ENCODE data around the gene ZNF316. TPM values are rescaled to one million over a fixed set of nuclear protein-coding genes. Genes with fewer than 3 reads are reported as not detected.

The ZNF316 gene
- total and polyA plus RNA-seq, 10 of the 15 experiments (the other 5 are each of a cell fraction or from before 2014, with no cell fraction given): 0.03 to 28.9 (median 5.7) TPM

DNA sequence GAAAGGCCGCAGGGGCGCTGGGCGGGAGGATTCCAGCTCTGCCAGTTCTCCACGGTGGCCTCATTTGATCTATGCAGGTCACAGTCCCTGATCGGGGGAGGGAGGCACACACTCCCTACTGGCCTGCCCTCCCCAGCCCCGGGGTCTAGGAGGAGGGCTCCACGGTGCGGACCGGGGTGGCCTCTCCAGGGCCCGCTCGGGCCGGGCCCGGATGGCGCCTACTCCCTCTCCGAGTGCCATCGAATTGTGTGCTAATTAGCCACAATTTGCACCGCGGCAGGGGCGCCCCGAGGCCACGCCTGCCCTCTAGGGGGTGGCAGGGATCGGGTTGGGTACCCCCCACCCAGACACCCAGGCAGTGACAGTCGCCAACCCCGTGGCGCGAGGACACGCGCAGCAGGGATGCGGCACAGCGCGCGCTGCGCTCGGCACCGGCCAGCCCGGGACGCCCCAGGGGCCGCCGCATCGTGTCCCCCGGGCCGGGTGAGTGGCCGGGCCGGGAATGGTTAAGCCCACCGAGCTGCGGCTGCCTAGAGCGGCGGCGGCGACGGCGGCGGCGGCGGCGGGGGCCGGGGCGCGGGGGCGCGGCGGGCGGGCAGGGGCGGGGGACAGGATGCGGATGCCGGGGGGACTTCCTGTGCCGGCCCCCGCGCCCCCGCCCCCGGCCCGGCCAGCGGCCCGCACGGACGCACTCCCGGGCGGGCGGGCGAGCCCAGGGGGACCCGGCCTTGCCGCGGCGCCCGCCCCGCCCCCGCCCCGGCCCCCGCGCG is 22.0 kb upstream of the ZNF316 start, which contains the start of gene ZNF853:
ZNF853 (plus strand) TSS at position 658 of the 770 bp plus-strand sequence. CDS start 565 bp downstream, outside the sequence.
- in situ Hi-C loops (cut with MboI) (no loop called here), intact Hi-C loops (cut with micrococcal nuclease; ENCODE audit: unreplicated experiment) (no loop called here)
- no peaks in the 10 kb centered on the region for H3K36me3 ChIP-seq (ENCODE audit: control insufficient read depth in 2 of 2, insufficient read depth in 2 of 2, low read length in 1 of 2)
- POLR2A ChIA-PET: no interaction called here
- H3K27me3 ChIP-seq (replicated peaks in 1 of 2; ENCODE audit: control insufficient read depth in 2 of 2, insufficient read depth in 2 of 2, low read length in 1 of 2): peaks cover 0 to 10% of the 10 kb centered on the region in 2 experiments; a peak in 3 of 4 replicates
- TF ChIP-seq JUNB (IDR thresholded peaks at IDR 0.05) (no peak), LARP7 (IDR thresholded peaks at IDR 0.05) (peak; percentile 51; the same call in 1 of the 2 replicates), HDGF (IDR thresholded peaks at IDR 0.05) (no peak), SUZ12 (IDR thresholded peaks at IDR 0.05; ENCODE audit: unreplicated experiment) (peak; percentile 49), HDAC6 (IDR thresholded peaks at IDR 0.05; ENCODE audit: unreplicated experiment) (peak; percentile 86), NR2F1 (conservative IDR thresholded peaks at IDR 0.05) (no peak)
- TF ChIP-seq, protein P1, sequence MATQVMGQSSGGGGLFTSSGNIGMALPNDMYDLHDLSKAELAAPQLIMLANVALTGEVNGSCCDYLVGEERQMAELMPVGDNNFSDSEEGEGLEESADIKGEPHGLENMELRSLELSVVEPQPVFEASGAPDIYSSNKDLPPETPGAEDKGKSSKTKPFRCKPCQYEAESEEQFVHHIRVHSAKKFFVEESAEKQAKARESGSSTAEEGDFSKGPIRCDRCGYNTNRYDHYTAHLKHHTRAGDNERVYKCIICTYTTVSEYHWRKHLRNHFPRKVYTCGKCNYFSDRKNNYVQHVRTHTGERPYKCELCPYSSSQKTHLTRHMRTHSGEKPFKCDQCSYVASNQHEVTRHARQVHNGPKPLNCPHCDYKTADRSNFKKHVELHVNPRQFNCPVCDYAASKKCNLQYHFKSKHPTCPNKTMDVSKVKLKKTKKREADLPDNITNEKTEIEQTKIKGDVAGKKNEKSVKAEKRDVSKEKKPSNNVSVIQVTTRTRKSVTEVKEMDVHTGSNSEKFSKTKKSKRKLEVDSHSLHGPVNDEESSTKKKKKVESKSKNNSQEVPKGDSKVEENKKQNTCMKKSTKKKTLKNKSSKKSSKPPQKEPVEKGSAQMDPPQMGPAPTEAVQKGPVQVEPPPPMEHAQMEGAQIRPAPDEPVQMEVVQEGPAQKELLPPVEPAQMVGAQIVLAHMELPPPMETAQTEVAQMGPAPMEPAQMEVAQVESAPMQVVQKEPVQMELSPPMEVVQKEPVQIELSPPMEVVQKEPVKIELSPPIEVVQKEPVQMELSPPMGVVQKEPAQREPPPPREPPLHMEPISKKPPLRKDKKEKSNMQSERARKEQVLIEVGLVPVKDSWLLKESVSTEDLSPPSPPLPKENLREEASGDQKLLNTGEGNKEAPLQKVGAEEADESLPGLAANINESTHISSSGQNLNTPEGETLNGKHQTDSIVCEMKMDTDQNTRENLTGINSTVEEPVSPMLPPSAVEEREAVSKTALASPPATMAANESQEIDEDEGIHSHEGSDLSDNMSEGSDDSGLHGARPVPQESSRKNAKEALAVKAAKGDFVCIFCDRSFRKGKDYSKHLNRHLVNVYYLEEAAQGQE (IDR thresholded peaks at IDR 0.05; ENCODE audit: low read depth, low read length): no peak
- TF ChIP-seq, protein P2, sequence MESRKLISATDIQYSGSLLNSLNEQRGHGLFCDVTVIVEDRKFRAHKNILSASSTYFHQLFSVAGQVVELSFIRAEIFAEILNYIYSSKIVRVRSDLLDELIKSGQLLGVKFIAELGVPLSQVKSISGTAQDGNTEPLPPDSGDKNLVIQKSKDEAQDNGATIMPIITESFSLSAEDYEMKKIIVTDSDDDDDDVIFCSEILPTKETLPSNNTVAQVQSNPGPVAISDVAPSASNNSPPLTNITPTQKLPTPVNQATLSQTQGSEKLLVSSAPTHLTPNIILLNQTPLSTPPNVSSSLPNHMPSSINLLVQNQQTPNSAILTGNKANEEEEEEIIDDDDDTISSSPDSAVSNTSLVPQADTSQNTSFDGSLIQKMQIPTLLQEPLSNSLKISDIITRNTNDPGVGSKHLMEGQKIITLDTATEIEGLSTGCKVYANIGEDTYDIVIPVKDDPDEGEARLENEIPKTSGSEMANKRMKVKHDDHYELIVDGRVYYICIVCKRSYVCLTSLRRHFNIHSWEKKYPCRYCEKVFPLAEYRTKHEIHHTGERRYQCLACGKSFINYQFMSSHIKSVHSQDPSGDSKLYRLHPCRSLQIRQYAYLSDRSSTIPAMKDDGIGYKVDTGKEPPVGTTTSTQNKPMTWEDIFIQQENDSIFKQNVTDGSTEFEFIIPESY (IDR thresholded peaks at IDR 0.05): no peak
- H4K20me1 ChIP-seq (ENCODE audit: control insufficient read depth, insufficient read depth): no peaks in the 10 kb centered on the region
- H3K79me2 ChIP-seq (ENCODE audit: control insufficient read depth, insufficient read depth, low read length): no peaks in the 10 kb centered on the region
- 0 out of 2 replicates have a peak within 1 kb of the TSS, but pooled peaks have one; percentile 25 for H3K4me2 ChIP-seq (ENCODE audit: control insufficient read depth, insufficient read depth)
- H3K27ac ChIP-seq (ENCODE audit: control insufficient read depth, insufficient read depth): no peak within 1 kb of the TSS
- WGBS (ENCODE audit: insufficient coverage, insufficient replicate concordance, low lambda C conversion rate, missing lambda C conversion rate): 20% methylated on average over 39 of the region's 91 CpGs
- H3K9me3 ChIP-seq (replicated peaks; ENCODE audit: control insufficient read depth, insufficient read depth, low read length): no peaks in the 10 kb centered on the region
- peak; percentile 12; the same call in 2 of the 3 replicates for ATAC-seq
- DNase-seq (ENCODE audit: low read depth, low spot score): no peak
- RAD21 ChIA-PET (ENCODE audit: unreplicated experiment): no interaction called here
- H3K9ac ChIP-seq (ENCODE audit: control insufficient read depth, insufficient read depth, low read length): no peak within 1 kb of the TSS
- H3K4me1 ChIP-seq (ENCODE audit: control insufficient read depth, insufficient read depth, low read length): peaks cover 7% of the 10 kb centered on the region
- H2AFZ ChIP-seq (ENCODE audit: control insufficient read depth, low read depth, low read length): no peak within 1 kb of the TSS; the same call in 1 of the 2 replicates
- no peak within 1 kb of the TSS for H3K4me3 ChIP-seq
- FAIRE-seq: no peak
- no TSS peak for BruUV-seq (replicated peaks)
- CTCF ChIA-PET: no interaction called here
- SMC1A ChIA-PET (ENCODE audit: uncharacterized antibody, unreplicated experiment): no interaction called here
